K562 treated with DMSO at 1 percent for 4 hours (cell line): ENCODE data around the gene C15orf39. TPM values are rescaled to one million over a fixed set of nuclear protein-coding genes. Genes with fewer than 3 reads are reported as not detected.

ENCODE experiments used
- total RNA-seq: library from RNA; unstranded; fragments of 300-600 nt; gene quantifications from 2 replicates; pipeline ENCODE4 v1.2.3, GENCODE V29; 2022; ENCODE audit not compliant: insufficient read depth

C15orf39 gene
- 21.8 and 30.4 TPM in 2 replicates for total RNA-seq

DNA sequence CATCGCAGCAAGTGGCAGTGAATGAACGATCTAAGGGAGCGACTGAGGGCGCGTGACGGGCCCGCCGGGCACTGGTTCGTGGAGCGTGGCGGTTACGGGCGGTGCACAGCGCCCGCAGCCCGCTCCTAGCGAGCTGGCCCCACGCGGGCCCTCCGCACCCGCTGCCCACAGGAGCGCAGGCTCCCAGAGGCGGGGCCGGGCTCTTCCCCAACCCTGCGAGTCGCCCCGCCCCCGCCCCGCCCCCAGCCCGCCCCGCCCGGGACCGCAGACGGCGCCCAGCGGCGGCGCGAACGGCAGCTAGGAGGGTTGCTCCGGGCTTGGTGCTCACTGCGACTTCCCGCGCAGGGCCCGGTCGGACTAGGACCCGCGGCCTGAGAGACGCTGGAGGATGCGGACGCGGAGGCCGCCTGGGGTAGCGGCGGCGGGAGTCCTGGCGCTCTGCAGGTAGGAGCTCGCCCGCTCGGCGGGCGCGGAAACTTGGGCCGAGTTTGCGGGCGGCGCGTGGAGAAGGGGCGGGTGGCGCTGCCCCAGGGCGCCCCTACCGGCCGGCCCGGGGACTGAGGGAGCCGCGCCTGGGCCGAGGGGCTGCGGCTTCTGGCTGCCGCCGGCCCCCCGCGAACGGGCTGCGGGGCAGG, at the start of gene C15orf39:
Gene C15orf39 (plus strand): TSS at position 267 of the 635 bp plus-strand sequence. CDS start 4,167 bp downstream, outside the sequence.

DNA sequence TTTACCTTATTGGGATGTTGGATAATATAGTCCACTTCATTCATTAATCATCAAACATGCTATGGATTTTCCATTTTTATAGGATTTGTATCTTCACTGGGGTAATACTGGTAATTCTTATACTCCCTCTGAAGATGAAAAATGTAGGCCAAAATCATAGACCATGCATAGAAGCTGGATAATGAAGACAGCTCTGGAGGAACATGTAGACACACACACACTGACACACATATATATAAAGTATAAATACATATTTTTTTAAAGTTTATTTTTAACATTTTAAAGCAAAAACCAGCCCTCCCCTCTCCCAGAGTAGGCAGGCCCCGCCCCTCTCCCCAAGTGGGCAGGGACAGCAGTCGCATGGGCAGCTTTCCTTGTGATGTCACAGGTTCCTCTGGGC, 56.4 kb downstream of the C15orf39 start, which contains the start of gene GOLGA6C:
Gene GOLGA6C (plus strand): TSS at position 301 of the 400 bp plus-strand sequence. CDS start 265 bp downstream, outside the sequence.

Other genes with a start within 250 kb of the C15orf39 start
- 9.7 and 13.6 TPM in 2 replicates for gene RPP25, start 245.1 kb upstream of the C15orf39 start, total RNA-seq
- not detected in 2 replicates for gene SCAMP5, start 206.3 kb upstream of the C15orf39 start, total RNA-seq
- gene PPCDC, start 178.3 kb upstream of the C15orf39 start, total RNA-seq = 5.9 and 13.3 TPM in 2 replicates
- gene GOLGA6C, start 56.5 kb downstream of the C15orf39 start, total RNA-seq = not detected in 2 replicates
- gene GOLGA6D, start 81.0 kb downstream of the C15orf39 start, total RNA-seq = not detected in 2 replicates
- 61.9 and 90.7 TPM in 2 replicates for gene COMMD4, start 134.2 kb downstream of the C15orf39 start, total RNA-seq
- 2.9 and 10.0 TPM in 2 replicates for gene NEIL1, start 145.2 kb downstream of the C15orf39 start, total RNA-seq
- gene MAN2C1, start 166.7 kb downstream of the C15orf39 start, total RNA-seq = 57.8 and 70.2 TPM in 2 replicates
- gene SIN3A, start 249.8 kb downstream of the C15orf39 start, total RNA-seq = 15.3 and 17.8 TPM in 2 replicates